GM19193 (cell line): ENCODE results near the gene CCDC198.

Experiments
- POLR2A ChIP-seq: IDR thresholded peaks from 4 replicates; pipeline ENCODE4 v1.6.1; 2011; ENCODE audit not compliant: insufficient read depth, insufficient read length; ENCODE audit errors: extremely low read depth

CCDC198 gene

GRCh38 chr14:57493467-57494181, at the start of gene CCDC198:
Gene CCDC198, minus strand, starts transcription at chr14:57493857. Its CDS starts 142 bp downstream, at chr14:57493715.
- peak; percentile 32 for TF ChIP-seq POLR2A

- TF ChIP-seq POLR2A = no peak
Measured at GRCh38 chr14:57533214-57533613, 39.6 kb upstream of the CCDC198 start.

GRCh38 chr14:57530571-57530970, 36.9 kb upstream of the CCDC198 start:
- TF ChIP-seq POLR2A = no peak

- no peak for TF ChIP-seq POLR2A
Measured at GRCh38 chr14:57526942-57527341, 33.3 kb upstream of the CCDC198 start.

- TF ChIP-seq POLR2A = no peak
Measured at GRCh38 chr14:57519043-57519442, 25.4 kb upstream of the CCDC198 start.

- TF ChIP-seq POLR2A = no peak
Measured at GRCh38 chr14:57512220-57512619, 18.6 kb upstream of the CCDC198 start.

- no peak for TF ChIP-seq POLR2A
Measured at GRCh38 chr14:57508756-57509155, 15.1 kb upstream of the CCDC198 start.

GRCh38 chr14:57502586-57503254, 9.1 kb upstream of the CCDC198 start:
- TF ChIP-seq POLR2A = no peak

GRCh38 chr14:57501039-57501557, 7.4 kb upstream of the CCDC198 start:
- no peak for TF ChIP-seq POLR2A

- TF ChIP-seq POLR2A = no peak
Measured at GRCh38 chr14:57498659-57499058, 5.0 kb upstream of the CCDC198 start.

- no peak for TF ChIP-seq POLR2A
Measured at GRCh38 chr14:57498035-57498434, 4.4 kb upstream of the CCDC198 start.

GRCh38 chr14:57495416-57495815, 1.8 kb upstream of the CCDC198 start:
- TF ChIP-seq POLR2A = no peak

- TF ChIP-seq POLR2A = no peak
Measured at GRCh38 chr14:57492859-57493258, 798 bp downstream of the CCDC198 start.

- TF ChIP-seq POLR2A = no peak
Measured at GRCh38 chr14:57491640-57492039, 2.0 kb downstream of the CCDC198 start.

- TF ChIP-seq POLR2A = no peak
Measured at GRCh38 chr14:57487771-57488170, 5.9 kb downstream of the CCDC198 start.
